Activated CD8-positive, alpha-beta memory T cell treated with anti-CD3 and anti-CD28 coated beads, Interleukin-2, amount 10 ng/mL, durations not matched to agents 7 days and 5 days (primary cell): ENCODE data around the gene FPR3. TPM values are rescaled to one million over a fixed set of nuclear protein-coding genes. Genes with fewer than 3 reads are reported as not detected.
"Not testable (repeated sequence)": the region's sequence is repeated elsewhere in the genome, so short reads cannot be mapped to it uniquely, and the experiment has no call there.

Experiments
- ATAC-seq: fragments of 150-1000 bp; cut with Tn5 transposase; one replicate; pipeline ENCODE4 v1.10.0; 2021; ENCODE audit warnings: moderate library complexity
- CTCF ChIA-PET: fragments of 350-600 bp; sonication (Branson Sonifier 250); formaldehyde crosslinking; loops from one replicate; lab custom pipeline; 2021; ENCODE audit warnings: antibody characterized with exemption; lab: Charles Lee
- DNase-seq: peaks from one replicate; pipeline ENCODE4 v3.0.0-alpha.2; 2020
- H3K27ac Mint-ChIP-seq: one replicate; pipeline ENCODE4 v1.8.0; 2021; ENCODE audit warnings: mild to moderate bottlenecking, mixed read lengths
- H3K27me3 Mint-ChIP-seq: one replicate; pipeline ENCODE4 v1.8.0; 2021; ENCODE audit warnings: mixed read lengths
- H3K36me3 Mint-ChIP-seq: one replicate; pipeline ENCODE4 v1.8.0; 2021; ENCODE audit warnings: mild to moderate bottlenecking, mixed read lengths
- H3K4me1 Mint-ChIP-seq: one replicate; pipeline ENCODE4 v1.8.0; 2021; ENCODE audit warnings: mixed read lengths
- H3K4me3 Mint-ChIP-seq: one replicate; pipeline ENCODE4 v1.8.0; 2021; ENCODE audit warnings: mild to moderate bottlenecking, moderate library complexity, mixed read lengths
- H3K9me3 Mint-ChIP-seq: one replicate; pipeline ENCODE4 v1.8.0; 2022; ENCODE audit warnings: low read depth, mixed read lengths
- total RNA-seq, 2 experiments: library from RNA; stranded (reverse); gene quantifications; one replicate each; pipeline ENCODE4 v1.2.3, GENCODE V29; 2021

Gene FPR3
- total RNA-seq, 2 experiments from 2014 or later = not detected

- DNase-seq (no peak), ATAC-seq (no peak)
- Mint-ChIP-seq H3K27me3 (no peaks in the 10 kb centered on the region), H3K36me3 (no peaks in the 10 kb centered on the region), H3K4me3 (no peak overlapping the region), H3K4me1 (peaks cover 2% of the 10 kb centered on the region), H3K27ac (no peak overlapping the region), H3K9me3 (peaks cover 13% of the 10 kb centered on the region)
- CTCF ChIA-PET = no interaction called here
Observed at GRCh38 chr19:51789061-51789795, 5.7 kb upstream of the FPR3 start.

GRCh38 chr19:51792932-51793331, 2.0 kb upstream of the FPR3 start:
- no peak for DNase-seq
- CTCF ChIA-PET = no interaction called here
- Mint-ChIP-seq H3K4me1 (no peaks in the 10 kb centered on the region), H3K4me3 (no peak overlapping the region), H3K27me3 (no peaks in the 10 kb centered on the region), H3K36me3 (no peaks in the 10 kb centered on the region), H3K9me3 (peaks cover 6% of the 10 kb centered on the region), H3K27ac (no peak overlapping the region)
- no peak for ATAC-seq

GRCh38 chr19:51793994-51794393, 963 bp upstream of the FPR3 start:
- CTCF ChIA-PET = no interaction called here
- Mint-ChIP-seq H3K4me3 (no peak overlapping the region), H3K4me1 (no peaks in the 10 kb centered on the region), H3K27me3 (no peaks in the 10 kb centered on the region), H3K27ac (no peak overlapping the region), H3K36me3 (no peaks in the 10 kb centered on the region), H3K9me3 (peaks cover 12% of the 10 kb centered on the region)
- DNase-seq = no peak
- ATAC-seq = no peak

- Mint-ChIP-seq H3K27me3 (no peaks in the 10 kb centered on the region), H3K9me3 (peaks cover 17% of the 10 kb centered on the region), H3K4me1 (no peaks in the 10 kb centered on the region), H3K36me3 (no peaks in the 10 kb centered on the region), H3K27ac (no peak overlapping the region), H3K4me3 (no peak overlapping the region)
- DNase-seq = no peak
- ATAC-seq = no peak
- CTCF ChIA-PET = no interaction called here
Observed at GRCh38 chr19:51796195-51796679, 1.3 kb downstream of the FPR3 start.

GRCh38 chr19:51797480-51797879, 2.5 kb downstream of the FPR3 start:
- Mint-ChIP-seq H3K27ac (no peak overlapping the region), H3K27me3 (no peaks in the 10 kb centered on the region), H3K4me3 (no peak overlapping the region), H3K4me1 (no peaks in the 10 kb centered on the region), H3K36me3 (no peaks in the 10 kb centered on the region), H3K9me3 (peaks cover 14% of the 10 kb centered on the region)
- CTCF ChIA-PET = interaction anchor here (1.1 kb wide), 1 partner anchor 20 kb away, joined by 4 read pairs; no protein-coding TSS in a partner anchor
- ATAC-seq = no peak
- no peak for DNase-seq

- no peak for ATAC-seq
- DNase-seq = no peak
- CTCF ChIA-PET = no interaction called here
- no peaks in the 10 kb centered on the region for H3K4me1 Mint-ChIP-seq
- H3K4me3 Mint-ChIP-seq = no peak overlapping the region
- no peaks in the 10 kb centered on the region for H3K27me3 Mint-ChIP-seq
- H3K9me3 Mint-ChIP-seq = peaks cover 14% of the 10 kb centered on the region
- H3K27ac Mint-ChIP-seq = no peak overlapping the region
- no peaks in the 10 kb centered on the region for H3K36me3 Mint-ChIP-seq
Observed at GRCh38 chr19:51798062-51798461, 3.1 kb downstream of the FPR3 start.

GRCh38 chr19:51799034-51799773, 4.2 kb downstream of the FPR3 start:
- H3K27ac Mint-ChIP-seq = no peak overlapping the region
- ATAC-seq = no peak
- H3K4me1 Mint-ChIP-seq = no peaks in the 10 kb centered on the region
- H3K27me3 Mint-ChIP-seq = no peaks in the 10 kb centered on the region
- no peaks in the 10 kb centered on the region for H3K36me3 Mint-ChIP-seq
- no peak overlapping the region for H3K4me3 Mint-ChIP-seq
- CTCF ChIA-PET = no interaction called here
- DNase-seq = no peak
- H3K9me3 Mint-ChIP-seq = peaks cover 17% of the 10 kb centered on the region

- ATAC-seq = no peak
- no peak overlapping the region for H3K4me3 Mint-ChIP-seq
- H3K36me3 Mint-ChIP-seq = no peaks in the 10 kb centered on the region
- no peaks in the 10 kb centered on the region for H3K4me1 Mint-ChIP-seq
- no peak overlapping the region for H3K27ac Mint-ChIP-seq
- CTCF ChIA-PET = no interaction called here
- DNase-seq = no peak
- H3K9me3 Mint-ChIP-seq = peaks cover 21% of the 10 kb centered on the region
- no peaks in the 10 kb centered on the region for H3K27me3 Mint-ChIP-seq
Observed at GRCh38 chr19:51799774-51800472, 5.0 kb downstream of the FPR3 start.

- H3K36me3 Mint-ChIP-seq = no peaks in the 10 kb centered on the region
- H3K4me1 Mint-ChIP-seq = no peaks in the 10 kb centered on the region
- DNase-seq (no peak), ATAC-seq (no peak)
- no peaks in the 10 kb centered on the region for H3K27me3 Mint-ChIP-seq
- H3K4me3 Mint-ChIP-seq = no peak overlapping the region
- peaks cover 21% of the 10 kb centered on the region for H3K9me3 Mint-ChIP-seq
- no peak overlapping the region for H3K27ac Mint-ChIP-seq
- CTCF ChIA-PET = no interaction called here
Observed at GRCh38 chr19:51800473-51801244, 5.7 kb downstream of the FPR3 start.

GRCh38 chr19:51802775-51803174, 7.8 kb downstream of the FPR3 start:
- CTCF ChIA-PET = no interaction called here
- Mint-ChIP-seq H3K9me3 (peaks cover 21% of the 10 kb centered on the region), H3K27me3 (no peaks in the 10 kb centered on the region), H3K36me3 (no peaks in the 10 kb centered on the region), H3K4me3 (no peak overlapping the region), H3K4me1 (no peaks in the 10 kb centered on the region), H3K27ac (no peak overlapping the region)
- ATAC-seq (no peak), DNase-seq (no peak)

GRCh38 chr19:51803519-51803918, 8.6 kb downstream of the FPR3 start:
- no peaks in the 10 kb centered on the region for H3K27me3 Mint-ChIP-seq
- no peaks in the 10 kb centered on the region for H3K4me1 Mint-ChIP-seq
- peaks cover 17% of the 10 kb centered on the region for H3K9me3 Mint-ChIP-seq
- DNase-seq (no peak), ATAC-seq (no peak)
- no peak overlapping the region for H3K4me3 Mint-ChIP-seq
- CTCF ChIA-PET = no interaction called here
- H3K27ac Mint-ChIP-seq = no peak overlapping the region
- H3K36me3 Mint-ChIP-seq = no peaks in the 10 kb centered on the region

- no peaks in the 10 kb centered on the region for H3K27me3 Mint-ChIP-seq
- H3K4me1 Mint-ChIP-seq = no peaks in the 10 kb centered on the region
- no peak overlapping the region for H3K27ac Mint-ChIP-seq
- CTCF ChIA-PET = no interaction called here
- no peak for ATAC-seq
- H3K4me3 Mint-ChIP-seq = no peak overlapping the region
- H3K36me3 Mint-ChIP-seq = no peaks in the 10 kb centered on the region
- no peak for DNase-seq
- peaks cover 16% of the 10 kb centered on the region for H3K9me3 Mint-ChIP-seq
Observed at GRCh38 chr19:51803967-51804366, 9.0 kb downstream of the FPR3 start.

- not testable (repeated sequence) for H3K4me3 Mint-ChIP-seq, H3K36me3 Mint-ChIP-seq, DNase-seq, H3K27me3 Mint-ChIP-seq, H3K4me1 Mint-ChIP-seq, H3K27ac Mint-ChIP-seq, ATAC-seq
- H3K9me3 Mint-ChIP-seq = peaks cover 11% of the 10 kb centered on the region
- CTCF ChIA-PET = interaction anchor here (1.2 kb wide), 1 partner anchor 27 kb away, joined by 3 read pairs; no protein-coding TSS in a partner anchor
Observed at GRCh38 chr19:51804789-51805188, 9.8 kb downstream of the FPR3 start.
